ENCODE data around the gene DEFB108B.
A peak's percentile ranks its signal among the peaks of the same experiment; 100 is the strongest.
"Not testable (repeated sequence)": the region's sequence is repeated elsewhere in the genome, so short reads cannot be mapped to it uniquely, and the experiment has no call there.

DEFB108B gene, protein sequence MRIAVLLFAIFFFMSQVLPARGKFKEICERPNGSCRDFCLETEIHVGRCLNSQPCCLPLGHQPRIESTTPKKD

DNA sequence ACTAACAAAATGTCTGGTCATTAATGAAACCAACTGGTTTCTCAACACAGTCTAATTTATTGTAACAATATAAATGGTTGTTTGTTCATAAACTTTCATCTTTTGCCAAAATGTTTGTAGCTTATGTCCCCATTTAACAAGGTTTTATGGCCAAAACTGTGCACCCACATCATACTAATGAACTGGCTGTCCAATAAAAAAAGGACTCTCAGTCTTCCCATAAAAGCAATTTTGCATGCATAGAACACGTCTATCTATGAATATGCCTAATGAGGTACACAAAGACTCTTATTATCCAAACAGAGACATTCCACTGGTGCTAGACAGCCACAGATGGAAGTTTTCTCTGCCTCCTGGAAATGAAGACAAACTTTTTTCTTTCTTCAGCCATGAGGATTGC, at the start of gene DEFB108B:
DEFB108B (plus strand) TSS at position 390 of the 400 bp plus-strand sequence; CDS start at position 390, 0 bp downstream.
- not testable (repeated sequence) for H3K4me2 ChIP-seq; H3K27me3 ChIP-seq; H3K27ac ChIP-seq; H4K20me1 ChIP-seq; H3K36me3 ChIP-seq; H3K4me3 ChIP-seq; H3K9me3 ChIP-seq (replicated peaks in 1 of 11); H3K9ac ChIP-seq
- H3K4me1 ChIP-seq, result peaks cover 0 to 17% (median 5%) of the 10 kb centered on the region in 10 experiments; a peak in 12 of 20 replicates

DNA sequence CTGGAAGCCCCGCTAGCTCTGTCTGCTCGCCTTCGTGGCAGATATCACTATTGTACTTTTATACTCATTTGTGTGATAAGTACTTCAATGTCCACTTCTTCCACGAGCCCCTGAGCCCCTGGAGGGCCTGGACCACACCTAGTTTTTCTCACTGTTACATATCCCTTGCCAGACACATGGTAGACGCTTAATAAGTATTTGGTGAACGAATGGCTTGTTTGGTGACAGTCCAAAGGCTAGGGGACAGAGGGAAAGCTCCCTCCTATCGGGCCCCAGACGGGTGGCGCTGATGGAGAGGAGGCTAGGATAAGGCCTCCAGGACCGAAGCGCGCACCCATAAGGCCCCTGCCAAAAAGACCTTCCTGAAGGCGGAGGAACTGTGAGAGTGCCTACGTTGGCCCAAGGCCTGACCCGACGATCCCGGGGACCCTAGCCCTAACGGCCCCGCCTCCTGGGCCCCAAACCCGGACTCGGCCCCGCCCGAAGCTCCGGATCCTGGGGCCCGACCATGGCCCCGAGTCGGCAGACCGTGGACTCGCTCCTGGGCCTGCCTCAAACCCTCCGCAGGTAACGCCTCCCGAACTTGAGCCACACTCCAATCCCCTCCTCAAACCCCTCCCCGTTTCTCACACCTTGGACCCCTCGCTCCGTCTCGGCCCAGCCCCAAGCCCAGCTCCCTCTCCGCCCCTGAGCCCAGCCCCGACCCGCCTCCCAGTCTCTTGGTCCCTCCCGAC, 46.7 kb upstream of the DEFB108B start:
- Histone ChIP-seq H3K27ac (peak overlapping the region in 10 of 11 experiments; percentile 19 to 67 (median 46); a peak in 11 of 22 replicates), H3K9ac (peak overlapping the region; percentile 57 to 76 (median 69); a peak in 20 of 22 replicates), H3K4me2 (peak overlapping the region; percentile 62 to 77 (median 72))

DNA sequence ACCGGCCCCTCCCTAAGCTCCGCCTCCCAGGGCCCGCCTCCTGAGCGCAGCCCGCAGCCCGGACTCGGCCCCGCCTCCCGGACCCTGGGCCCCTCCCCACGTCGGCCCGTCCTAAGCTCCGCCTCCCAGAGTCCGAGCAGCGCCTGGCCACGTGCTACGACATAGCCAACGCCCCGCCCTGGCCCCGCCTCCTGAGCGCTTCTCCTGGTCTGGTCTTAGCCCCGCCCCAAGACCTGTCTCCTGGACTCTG, 46.2 kb upstream of the DEFB108B start:
- Histone ChIP-seq H3K4me3 (peak overlapping the region; percentile 59 to 71 (median 66)), H3K4me1 (peaks cover 12 to 46% (median 35%) of the 10 kb centered on the region in 10 experiments), H3K27ac (peak overlapping the region in 10 of 11 experiments; percentile 45 to 84 (median 58); a peak in 18 of 22 replicates), H3K4me2 (peak overlapping the region in 2 of 11 experiments; percentile 71 to 77; a peak in 4 of 22 replicates), H3K9ac (peak overlapping the region in 10 of 11 experiments; percentile 51 to 76 (median 67); a peak in 16 of 22 replicates)
- not testable (repeated sequence) for H4K20me1 ChIP-seq; H3K27me3 ChIP-seq; H3K9me3 ChIP-seq (replicated peaks in 1 of 11); H3K36me3 ChIP-seq

More for the DNA sequence above, 46.7 kb upstream of the DEFB108B start:
- not testable (repeated sequence) for H3K9me3 ChIP-seq (replicated peaks in 1 of 11); H3K36me3 ChIP-seq; H3K27me3 ChIP-seq; H4K20me1 ChIP-seq
- Histone ChIP-seq H3K4me1 (peaks cover 12 to 41% (median 30%) of the 10 kb centered on the region in 10 experiments), H3K4me3 (peak overlapping the region; percentile 51 to 71 (median 64))

DNA sequence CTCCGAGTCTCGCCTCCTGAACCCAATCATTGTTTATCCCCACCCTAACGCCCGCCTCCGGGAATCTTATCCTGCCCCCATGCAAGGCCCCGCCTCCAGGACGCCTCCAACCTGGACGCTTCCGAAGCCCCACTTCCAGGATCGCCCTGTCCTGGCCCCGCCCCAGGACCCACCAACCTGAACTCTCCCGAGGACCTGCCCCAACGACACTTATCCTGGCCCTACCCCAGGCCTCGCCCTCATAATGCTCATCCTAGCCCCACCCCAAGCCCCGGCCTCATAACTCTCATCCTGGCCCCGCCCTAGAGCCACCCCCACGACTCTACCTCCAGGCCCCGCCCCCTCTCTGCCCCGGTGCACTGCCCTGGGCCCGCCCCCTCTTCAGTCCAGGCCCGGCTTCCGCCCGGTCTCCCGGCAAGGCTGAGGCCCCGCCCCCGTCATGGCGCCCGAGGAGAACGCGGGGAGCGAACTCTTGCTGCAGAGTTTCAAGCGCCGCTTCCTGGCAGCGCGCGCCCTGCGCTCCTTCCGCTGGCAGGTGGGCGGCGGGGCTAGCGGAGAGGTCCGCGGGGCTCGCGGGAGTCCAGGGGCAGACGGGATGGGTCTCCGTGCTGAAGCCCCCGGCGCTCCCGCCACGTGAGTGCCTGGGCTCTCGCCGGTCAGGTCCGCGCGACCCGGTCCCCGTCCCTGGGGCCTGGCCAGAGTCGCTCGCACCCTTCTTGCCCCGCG, 45.7 kb upstream of the DEFB108B start:
- Histone ChIP-seq H3K4me3 (peak overlapping the region; percentile 59 to 76 (median 68)), H3K27ac (peak overlapping the region in 10 of 11 experiments; percentile 69 to 86 (median 83); a peak in 21 of 22 replicates), H4K20me1 (no peaks in the 10 kb centered on the region), H3K4me1 (peaks cover 12 to 51% (median 40%) of the 10 kb centered on the region in 10 experiments), H3K9me3 (replicated peaks in 1 of 11) (no peaks in the 10 kb centered on the region), H3K36me3 (no peaks in the 10 kb centered on the region), H3K4me2 (peak overlapping the region; percentile 70 to 86 (median 78)), H3K9ac (peak overlapping the region; percentile 74 to 87 (median 81)), H3K27me3 (no peaks in the 10 kb centered on the region)
- no peak for TF ChIP-seq Cebpa-rat (IDR thresholded peaks at IDR 0.05)

DNA sequence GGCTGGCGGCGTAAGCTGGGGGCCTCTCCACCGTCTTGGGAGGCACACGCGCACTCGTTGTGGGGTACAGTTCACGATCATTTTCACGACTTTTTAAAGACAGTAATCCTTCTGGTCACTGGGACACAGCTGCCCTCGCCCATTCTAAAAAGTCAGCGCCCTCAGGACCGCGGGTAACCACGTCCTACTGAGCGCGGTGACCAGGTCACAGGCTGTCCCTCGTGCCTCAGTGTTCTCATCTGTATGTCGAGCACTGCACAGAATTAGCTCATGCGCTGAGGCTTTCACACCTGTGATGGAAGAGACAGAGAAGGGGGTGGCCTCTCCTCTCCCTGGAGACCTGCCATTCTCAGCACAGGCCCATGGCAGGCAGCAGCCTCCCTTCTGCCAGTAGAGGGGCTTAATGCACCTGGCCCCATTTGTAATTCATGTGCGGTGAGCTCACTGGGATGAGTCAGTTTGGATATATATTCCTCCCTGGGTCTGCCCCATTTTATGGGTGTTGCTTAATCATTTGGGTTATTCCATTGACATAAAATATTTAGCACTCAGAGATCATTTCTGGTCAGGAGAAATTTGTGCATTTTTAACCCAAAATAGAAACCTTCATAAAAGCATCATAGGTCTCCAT, 45.1 kb upstream of the DEFB108B start:
- H3K9ac ChIP-seq, result peak overlapping the region; percentile 74 to 87 (median 81)
- H3K4me2 ChIP-seq, result peak overlapping the region; percentile 70 to 86 (median 78)

DNA sequence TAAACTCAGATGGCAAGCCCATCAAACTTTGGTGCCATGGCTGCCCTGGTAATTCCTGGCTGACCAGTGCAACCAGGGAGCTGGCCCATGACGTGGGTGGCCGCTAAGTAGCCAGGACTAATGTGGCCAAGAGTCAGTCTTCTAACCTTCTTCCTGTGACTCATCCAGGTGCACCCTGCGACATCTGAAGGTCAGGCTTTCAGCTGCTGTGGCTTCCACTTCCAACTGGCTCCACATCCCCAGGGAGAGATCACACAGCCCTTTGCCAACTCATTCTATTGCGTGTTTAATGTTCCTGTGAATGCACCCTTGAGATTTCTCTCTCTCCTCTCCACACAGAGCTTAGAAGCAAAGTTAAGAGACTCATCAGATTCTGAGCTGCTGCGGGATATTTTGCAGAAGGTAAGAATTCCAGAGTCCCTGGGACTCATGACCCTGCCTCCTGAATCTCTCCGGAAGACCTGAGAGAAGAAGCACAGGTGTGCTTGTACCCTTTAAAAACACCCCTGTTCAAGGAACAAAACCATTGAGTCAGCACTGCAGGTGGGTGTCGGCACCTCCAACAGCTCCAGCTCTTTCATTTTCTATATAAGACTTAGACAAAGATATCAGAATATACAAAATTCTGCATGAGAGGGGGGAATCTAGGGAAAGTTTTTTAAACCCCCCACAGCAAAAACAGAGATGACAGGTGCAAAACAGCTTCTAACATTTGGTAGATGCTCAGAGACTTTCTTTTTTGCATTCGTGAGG, 43.4 kb upstream of the DEFB108B start:
- peak overlapping the region in 10 of 11 experiments; percentile 66 to 86 (median 76); a peak in 21 of 22 replicates for H3K4me2 ChIP-seq
- not testable (repeated sequence) for H3K9ac ChIP-seq
- H3K4me1 ChIP-seq, result peaks cover 12 to 56% (median 43%) of the 10 kb centered on the region in 10 experiments

More for the DNA sequence above, 45.1 kb upstream of the DEFB108B start:
- H3K4me3 ChIP-seq, result peak overlapping the region; percentile 59 to 76 (median 68)
- not testable (repeated sequence) for H3K9me3 ChIP-seq (replicated peaks in 1 of 11); H3K36me3 ChIP-seq; H3K27me3 ChIP-seq; H4K20me1 ChIP-seq
- peaks cover 12 to 55% (median 43%) of the 10 kb centered on the region in 10 experiments for H3K4me1 ChIP-seq
- H3K27ac ChIP-seq, result peak overlapping the region in 10 of 11 experiments; percentile 69 to 86 (median 83); a peak in 20 of 22 replicates

DNA sequence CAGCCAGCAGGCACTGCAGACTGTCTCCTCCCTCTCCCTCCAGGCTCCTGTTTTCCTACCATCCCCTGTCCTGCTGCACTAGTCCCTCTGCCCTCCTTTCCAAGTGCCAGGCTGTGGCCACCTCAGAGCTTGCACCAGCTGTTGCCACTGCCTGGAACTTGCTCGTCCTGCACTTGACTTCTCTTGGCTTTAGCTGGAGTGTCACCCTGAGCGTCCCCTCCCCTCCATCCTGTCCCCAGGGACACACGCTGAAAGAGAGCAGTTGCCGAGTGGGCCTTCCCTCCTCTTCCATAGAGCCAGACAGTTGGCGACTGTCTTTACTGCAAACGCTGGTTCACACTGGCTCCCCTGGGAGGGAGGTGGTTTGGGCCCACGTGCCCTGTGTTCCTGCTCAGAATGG, 41.9 kb upstream of the DEFB108B start:
- not testable (repeated sequence) for H3K27ac ChIP-seq; H3K9ac ChIP-seq; H4K20me1 ChIP-seq; H3K4me3 ChIP-seq; H3K27me3 ChIP-seq; H3K36me3 ChIP-seq; H3K9me3 ChIP-seq (replicated peaks in 1 of 11)
- Histone ChIP-seq H3K4me1 (peaks cover 12 to 57% (median 43%) of the 10 kb centered on the region in 10 experiments), H3K4me2 (peak overlapping the region in 9 of 11 experiments; percentile 24 to 82 (median 73); a peak in 18 of 22 replicates)

More for the DNA sequence above, 43.4 kb upstream of the DEFB108B start:
- not testable (repeated sequence) for H3K9me3 ChIP-seq (replicated peaks in 1 of 11); H3K36me3 ChIP-seq; H3K27me3 ChIP-seq; H3K4me3 ChIP-seq; H4K20me1 ChIP-seq
- H3K27ac ChIP-seq, result peak overlapping the region in 3 of 11 experiments; percentile 3 to 34 (median 17); a peak in 4 of 22 replicates

DNA sequence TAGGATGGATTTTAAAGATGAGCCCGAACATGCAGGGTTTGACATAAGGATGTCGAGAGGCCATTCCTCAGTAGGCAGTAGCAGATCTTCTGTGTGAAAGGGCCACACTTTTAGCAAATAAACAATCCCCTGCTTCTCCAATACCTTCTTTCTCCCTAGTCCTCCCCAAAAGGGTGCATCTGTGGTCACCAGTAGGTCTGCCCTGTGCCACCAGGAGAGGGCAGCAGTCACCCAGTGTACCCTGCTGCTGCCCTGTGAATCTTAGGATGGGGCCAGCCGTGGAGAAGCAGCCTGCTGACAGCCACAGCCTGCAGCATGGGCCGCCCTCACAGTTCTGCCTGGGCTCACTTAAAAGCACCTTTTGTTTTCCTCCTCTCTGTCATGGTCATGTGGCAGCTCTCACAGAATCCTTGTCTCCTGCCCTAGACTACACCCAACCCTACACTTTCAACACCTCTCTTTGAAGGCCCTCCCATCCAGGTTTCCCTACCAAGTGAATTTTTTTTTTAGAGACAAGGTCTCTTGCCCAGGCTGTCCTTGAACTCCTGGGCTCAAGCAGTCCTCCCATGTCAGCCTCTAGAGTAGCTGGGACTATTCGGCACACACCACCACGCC, 40.3 kb upstream of the DEFB108B start:
- H3K9me3 ChIP-seq (replicated peaks in 1 of 11); H3K36me3 ChIP-seq; H3K27ac ChIP-seq; H4K20me1 ChIP-seq; H3K27me3 ChIP-seq; H3K9ac ChIP-seq; H3K4me3 ChIP-seq: not testable (repeated sequence)
- peak overlapping the region in 6 of 11 experiments; percentile 60 to 82 (median 76); a peak in 9 of 22 replicates for H3K4me2 ChIP-seq
- peaks cover 12 to 52% (median 43%) of the 10 kb centered on the region in 10 experiments for H3K4me1 ChIP-seq

DNA sequence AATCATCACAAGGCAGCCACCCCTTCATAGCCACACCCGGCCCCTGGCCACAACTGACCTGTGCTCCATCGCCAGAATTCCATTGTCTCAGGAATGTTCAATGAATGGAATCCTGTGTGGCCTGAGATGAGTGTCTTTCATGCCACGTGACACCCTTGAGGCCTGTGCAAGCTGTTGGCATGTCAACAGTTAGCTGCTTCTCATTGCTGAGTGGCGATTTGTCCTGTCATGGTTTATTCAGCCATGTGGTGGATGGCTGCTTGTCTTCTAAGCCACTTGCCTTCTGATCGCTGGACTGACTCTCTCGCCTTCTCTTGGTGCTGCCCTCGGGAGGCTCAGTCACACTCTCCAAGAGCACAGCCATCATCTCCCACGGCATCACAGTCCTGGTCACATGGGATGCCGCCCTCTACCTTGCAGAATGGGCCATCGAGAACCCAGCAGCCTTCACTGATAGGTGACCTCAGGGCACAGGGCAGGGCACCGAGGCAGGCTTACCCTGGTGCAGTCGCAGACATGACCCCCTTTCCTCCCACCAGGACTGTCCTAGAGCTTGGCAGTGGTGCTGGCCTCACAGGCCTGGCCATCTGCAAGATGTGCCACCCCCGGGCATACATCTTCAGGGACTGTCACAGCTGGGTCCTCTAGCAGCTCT, 38.5 kb upstream of the DEFB108B start:
- H4K20me1 ChIP-seq; H3K36me3 ChIP-seq; H3K27ac ChIP-seq; H3K27me3 ChIP-seq; H3K9me3 ChIP-seq (replicated peaks in 1 of 11); H3K4me3 ChIP-seq; H3K4me2 ChIP-seq; H3K9ac ChIP-seq: not testable (repeated sequence)
- H3K4me1 ChIP-seq, result peaks cover 0 to 37% (median 30%) of the 10 kb centered on the region in 10 experiments; a peak in 16 of 20 replicates

DNA sequence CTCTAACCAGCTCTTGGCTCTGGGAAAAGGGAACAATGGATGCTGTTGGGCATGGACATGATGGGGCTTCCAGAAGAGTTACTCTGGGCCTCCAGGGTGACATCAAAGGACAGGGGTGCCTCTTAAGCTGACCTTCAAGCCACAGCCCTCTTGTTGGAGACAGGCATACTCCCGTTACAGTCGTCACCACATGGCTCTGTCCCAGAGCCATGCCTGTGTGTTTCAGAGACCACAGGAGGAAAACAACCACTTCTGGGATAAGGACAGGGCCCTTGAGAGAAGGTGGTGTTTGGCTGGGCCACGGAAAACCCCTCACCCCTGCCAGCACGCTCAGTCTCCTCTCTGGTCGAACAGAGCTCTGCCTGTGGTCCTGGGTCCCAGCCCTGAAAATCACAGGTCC, 37.8 kb upstream of the DEFB108B start:
- peaks cover 0 to 37% (median 32%) of the 10 kb centered on the region in 10 experiments; a peak in 16 of 20 replicates for H3K4me1 ChIP-seq
- not testable (repeated sequence) for H3K27me3 ChIP-seq; H3K9ac ChIP-seq; H4K20me1 ChIP-seq; H3K36me3 ChIP-seq; H3K27ac ChIP-seq; H3K9me3 ChIP-seq (replicated peaks in 1 of 11); H3K4me2 ChIP-seq; H3K4me3 ChIP-seq

DNA sequence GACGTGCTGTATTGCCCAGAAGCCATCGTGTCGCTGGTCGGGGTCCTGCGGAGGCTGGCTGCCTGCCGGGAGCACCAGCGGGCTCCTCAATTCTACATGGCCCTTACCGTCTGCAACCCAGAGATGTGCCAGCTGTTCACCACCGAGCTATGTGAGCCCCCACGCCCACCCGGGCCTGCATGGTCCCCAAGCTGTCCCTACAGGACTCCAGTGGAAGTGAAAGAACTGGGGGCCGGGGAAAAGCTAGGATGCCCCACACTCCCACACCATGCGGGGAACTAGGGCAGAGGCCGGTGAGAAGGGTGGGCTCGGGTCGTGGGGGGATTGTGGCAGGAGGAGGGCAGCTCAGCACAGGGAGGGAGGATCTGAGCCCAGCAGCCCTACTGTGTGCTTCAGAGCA, 37.0 kb upstream of the DEFB108B start:
- not testable (repeated sequence) for H3K9ac ChIP-seq; H3K9me3 ChIP-seq (replicated peaks in 1 of 11); H4K20me1 ChIP-seq; H3K27ac ChIP-seq; H3K36me3 ChIP-seq; H3K4me2 ChIP-seq; H3K27me3 ChIP-seq; H3K4me3 ChIP-seq
- peaks cover 0 to 34% (median 31%) of the 10 kb centered on the region in 10 experiments; a peak in 16 of 20 replicates for H3K4me1 ChIP-seq
